Hepatocyte (in vitro differentiated cells): ENCODE measurements around the gene STX18. TPM values are rescaled to one million over a fixed set of nuclear protein-coding genes. Genes with fewer than 3 reads are reported as not detected.

Experiments
- DNase-seq: peaks from one replicate; pipeline ENCODE4 v3.0.0-alpha.2; 2016; ENCODE audit warnings: low spot score
- H2AFZ ChIP-seq: fragments of 200-600 bp; sonication (generic); 2 replicates; pipeline ENCODE4 v1.6.0; 2016; ENCODE audit warnings: antibody characterized with exemption, mild to moderate bottlenecking
- H3K27ac ChIP-seq: fragments of 200-600 bp; sonication (generic); 2 replicates; pipeline ENCODE4 v1.5.1; 2016; ENCODE audit warnings: mild to moderate bottlenecking
- H3K27me3 ChIP-seq: fragments of 200-600 bp; sonication (generic); 2 replicates; pipeline ENCODE4 v1.6.1; 2016
- H3K36me3 ChIP-seq: fragments of 200-600 bp; sonication (generic); replicated peaks from 2 replicates; pipeline ENCODE4 v1.5.1; 2016; ENCODE audit warnings: low read depth; ENCODE audit not compliant: insufficient read depth
- H3K4me1 ChIP-seq: fragments of 200-600 bp; sonication (generic); 2 replicates; pipeline ENCODE4 v1.5.1; 2016; ENCODE audit warnings: mild to moderate bottlenecking, moderate library complexity; ENCODE audit not compliant: insufficient read depth
- H3K4me2 ChIP-seq: fragments of 200-600 bp; sonication (generic); 2 replicates; pipeline ENCODE4 v1.6.0; 2016
- H3K4me3 ChIP-seq: fragments of 200-600 bp; sonication (generic); 2 replicates; pipeline ENCODE4 v1.5.1; 2016; ENCODE audit warnings: mild to moderate bottlenecking
- H3K79me2 ChIP-seq: fragments of 200-600 bp; sonication (generic); 2 replicates; pipeline ENCODE4 v1.6.0; 2017; ENCODE audit warnings: mild to moderate bottlenecking
- H3K9me2 ChIP-seq: fragments of 200-600 bp; sonication (generic); replicated peaks from 2 replicates; pipeline ENCODE4 v1.6.0; 2017; ENCODE audit warnings: mild to moderate bottlenecking; ENCODE audit not compliant: insufficient read depth
- H3K9me3 ChIP-seq: fragments of 200-600 bp; sonication (generic); 2 replicates; pipeline ENCODE4 v1.5.1; 2016; ENCODE audit warnings: low read depth, mild to moderate bottlenecking
- H4K20me1 ChIP-seq: fragments of 200-600 bp; sonication (generic); 2 replicates; pipeline ENCODE4 v1.6.0; 2016; ENCODE audit warnings: mild to moderate bottlenecking; ENCODE audit not compliant: insufficient read depth, poor library complexity, severe bottlenecking
- EZH2 ChIP-seq: fragments of 200-600 bp; sonication (generic); IDR thresholded peaks from 2 replicates; pipeline ENCODE4 v1.6.1; 2016; ENCODE audit warnings: antibody characterized with exemption, mild to moderate bottlenecking, borderline replicate concordance
- EZH2phosphoT487 ChIP-seq: fragments of 200-600 bp; sonication (generic); IDR thresholded peaks from one replicate; pipeline ENCODE4 v1.6.1; 2018; ENCODE audit warnings: antibody characterized with exemption, mild to moderate bottlenecking, low read depth, moderate library complexity; ENCODE audit not compliant: unreplicated experiment, severe bottlenecking
- WGBS: methylation state at CpG from one replicate; pipeline ENCODE4 v1.1.6; 2016; ENCODE audit warnings: low lambda C conversion rate; ENCODE audit errors: missing lambda C conversion rate; 5-methylcytosine and 5-hydroxymethylcytosine counted together
- polyA plus RNA-seq: library from polyadenylated mRNA; unstranded; fragments of >200 nt; fragmentation: Nextera tagmentation; extraction: Ambion mirVana; gene quantifications from 2 replicates; pipeline ENCODE4 v1.2.1, GENCODE V29; 2016
- total RNA-seq: library from RNA; depleted of rRNA; stranded (reverse); fragments of >200 nt; gene quantifications from 2 replicates; pipeline ENCODE4 v1.2.3, GENCODE V29; 2014
- TF ChIP-seq, protein P1 (sequence below): fragments of 200-600 bp; sonication (generic); IDR thresholded peaks from 2 replicates; pipeline ENCODE4 v1.5.1; 2016; ENCODE audit warnings: antibody characterized with exemption, mild to moderate bottlenecking; ENCODE audit not compliant: poor library complexity

STX18 gene
- total and polyA plus RNA-seq, 2 experiments from 2014 or later = 32.1 to 54.3 TPM

DNA sequence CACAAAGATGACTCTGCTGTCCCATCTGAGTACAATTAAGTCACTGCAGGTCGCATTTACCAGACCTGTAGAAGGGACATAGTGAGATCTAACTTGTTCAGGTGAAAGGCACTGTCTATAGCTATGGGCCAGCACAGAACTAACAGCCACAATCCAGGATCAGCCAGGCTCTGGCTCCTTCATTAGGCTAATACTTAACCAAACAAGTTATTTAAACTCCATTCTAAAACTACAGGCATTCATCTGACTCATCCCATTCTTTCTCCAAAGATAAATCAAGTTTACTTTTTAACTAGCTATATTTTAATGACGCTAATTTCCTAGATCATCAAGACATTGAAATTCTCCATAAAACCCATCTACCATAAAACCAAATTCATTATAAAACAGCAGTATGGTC is 62.5 kb downstream of the STX18 start:
- no peak for DNase-seq
- Histone ChIP-seq H3K27me3 (no peaks in the 10 kb centered on the region), H3K9me3 (no peaks in the 10 kb centered on the region), H2AFZ (no peak overlapping the region), H3K4me1 (peaks cover 4% of the 10 kb centered on the region), H3K27ac (no peak overlapping the region), H3K79me2 (peaks cover 67% of the 10 kb centered on the region), H3K9me2 (no peaks in the 10 kb centered on the region), H4K20me1 (peaks cover 11% of the 10 kb centered on the region), H3K4me2 (no peak overlapping the region), H3K4me3 (no peak overlapping the region), H3K36me3 (no peaks in the 10 kb centered on the region)
- 72% methylated on average over 2 of the region's 2 CpGs for WGBS
- TF ChIP-seq EZH2phosphoT487 (no peak), EZH2 (no peak)
- TF ChIP-seq, protein P1, sequence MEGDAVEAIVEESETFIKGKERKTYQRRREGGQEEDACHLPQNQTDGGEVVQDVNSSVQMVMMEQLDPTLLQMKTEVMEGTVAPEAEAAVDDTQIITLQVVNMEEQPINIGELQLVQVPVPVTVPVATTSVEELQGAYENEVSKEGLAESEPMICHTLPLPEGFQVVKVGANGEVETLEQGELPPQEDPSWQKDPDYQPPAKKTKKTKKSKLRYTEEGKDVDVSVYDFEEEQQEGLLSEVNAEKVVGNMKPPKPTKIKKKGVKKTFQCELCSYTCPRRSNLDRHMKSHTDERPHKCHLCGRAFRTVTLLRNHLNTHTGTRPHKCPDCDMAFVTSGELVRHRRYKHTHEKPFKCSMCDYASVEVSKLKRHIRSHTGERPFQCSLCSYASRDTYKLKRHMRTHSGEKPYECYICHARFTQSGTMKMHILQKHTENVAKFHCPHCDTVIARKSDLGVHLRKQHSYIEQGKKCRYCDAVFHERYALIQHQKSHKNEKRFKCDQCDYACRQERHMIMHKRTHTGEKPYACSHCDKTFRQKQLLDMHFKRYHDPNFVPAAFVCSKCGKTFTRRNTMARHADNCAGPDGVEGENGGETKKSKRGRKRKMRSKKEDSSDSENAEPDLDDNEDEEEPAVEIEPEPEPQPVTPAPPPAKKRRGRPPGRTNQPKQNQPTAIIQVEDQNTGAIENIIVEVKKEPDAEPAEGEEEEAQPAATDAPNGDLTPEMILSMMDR = no peak

DNA sequence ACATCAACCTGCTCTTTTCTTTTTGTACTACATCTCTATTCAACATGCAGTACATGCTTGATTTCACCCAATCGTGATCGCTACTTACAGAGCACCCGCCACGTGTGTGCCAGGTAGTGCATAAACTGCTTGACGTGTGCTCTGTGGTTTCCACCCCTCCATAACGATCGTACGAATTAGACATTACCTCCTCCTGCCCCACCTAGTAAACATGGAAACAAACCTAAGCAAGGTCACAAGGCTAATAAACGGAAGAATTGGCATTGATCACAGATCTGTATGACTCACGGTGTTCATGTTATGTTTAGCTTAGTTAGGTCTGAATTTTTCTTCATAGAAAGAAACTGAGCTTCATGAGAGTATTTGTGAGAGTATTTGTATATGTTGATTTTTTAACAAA is 64.1 kb downstream of the STX18 start:
- no peaks in the 10 kb centered on the region for H3K27me3 ChIP-seq
- TF ChIP-seq EZH2 (no peak), EZH2phosphoT487 (no peak)
- TF ChIP-seq, protein P1 = no peak
- DNase-seq = no peak
- H3K9me2 ChIP-seq = no peaks in the 10 kb centered on the region
- H3K27ac ChIP-seq = no peak overlapping the region
- no peaks in the 10 kb centered on the region for H3K9me3 ChIP-seq
- H3K79me2 ChIP-seq = peaks cover 62% of the 10 kb centered on the region
- H4K20me1 ChIP-seq = peaks cover 11% of the 10 kb centered on the region
- peaks cover 4% of the 10 kb centered on the region for H3K4me1 ChIP-seq
- no peak overlapping the region for H2AFZ ChIP-seq
- H3K4me3 ChIP-seq = no peak overlapping the region
- no peaks in the 10 kb centered on the region for H3K36me3 ChIP-seq
- H3K4me2 ChIP-seq = no peak overlapping the region
- 82% methylated on average over 10 of the region's 10 CpGs for whole genome bisulfite sequencing

DNA sequence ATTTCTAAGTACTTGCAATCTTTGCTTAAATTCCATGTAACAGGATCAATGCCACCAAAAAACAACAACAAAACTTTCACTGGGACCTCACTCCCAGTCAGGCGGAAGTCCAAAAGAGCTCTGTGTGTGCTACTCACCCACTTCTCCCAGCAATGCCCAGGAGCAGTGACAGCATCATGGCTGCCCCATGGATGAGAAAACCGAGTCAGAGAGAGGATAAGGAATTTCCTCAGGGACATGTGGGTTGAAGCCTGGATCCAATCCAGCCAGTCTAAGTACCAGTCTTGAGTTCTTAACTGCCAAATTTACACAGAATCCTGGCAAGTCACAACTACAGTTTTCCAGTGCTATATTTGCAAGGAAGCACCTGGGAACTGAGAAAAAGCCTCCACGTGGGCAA is 64.5 kb downstream of the STX18 start:
- peaks cover 13% of the 10 kb centered on the region for H4K20me1 ChIP-seq
- 83% methylated on average over 3 of the region's 3 CpGs for WGBS
- no peak overlapping the region for H3K27ac ChIP-seq
- peaks cover 58% of the 10 kb centered on the region for H3K79me2 ChIP-seq
- no peak for TF ChIP-seq EZH2phosphoT487
- TF ChIP-seq, protein P1 = no peak
- no peak for TF ChIP-seq EZH2
- H3K4me2 ChIP-seq = no peak overlapping the region
- H3K36me3 ChIP-seq = no peaks in the 10 kb centered on the region
- H3K27me3 ChIP-seq = no peaks in the 10 kb centered on the region
- peaks cover 4% of the 10 kb centered on the region for H3K4me1 ChIP-seq
- no peaks in the 10 kb centered on the region for H3K9me3 ChIP-seq
- no peak overlapping the region for H3K4me3 ChIP-seq
- no peaks in the 10 kb centered on the region for H3K9me2 ChIP-seq
- DNase-seq = no peak
- H2AFZ ChIP-seq = no peak overlapping the region

DNA sequence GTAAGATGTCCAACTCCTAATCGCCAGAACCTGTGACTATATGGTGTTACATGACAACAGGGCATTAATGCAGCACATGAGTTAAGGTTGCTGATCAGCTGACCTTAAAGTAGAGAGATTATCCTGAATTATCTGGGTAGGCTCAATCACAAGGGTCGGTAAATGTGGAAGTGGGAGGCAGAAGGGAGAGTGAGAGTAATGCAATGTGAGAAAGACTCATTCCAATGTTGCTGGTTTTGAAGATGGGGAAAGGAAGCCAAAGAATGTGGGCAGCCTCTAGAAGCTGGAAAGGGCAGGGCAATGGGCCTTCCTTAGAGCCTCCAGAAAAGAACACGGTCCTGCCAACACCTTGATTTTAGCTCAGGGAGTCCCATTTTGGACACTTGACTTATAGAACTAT is 67.4 kb downstream of the STX18 start:
- TF ChIP-seq EZH2phosphoT487 = no peak
- TF ChIP-seq, protein P1 = no peak
- TF ChIP-seq EZH2 = no peak
- Histone ChIP-seq H3K4me1 (no peaks in the 10 kb centered on the region), H3K9me2 (no peaks in the 10 kb centered on the region), H3K36me3 (no peaks in the 10 kb centered on the region), H3K27me3 (no peaks in the 10 kb centered on the region), H3K27ac (no peak overlapping the region), H4K20me1 (peaks cover 7% of the 10 kb centered on the region), H2AFZ (no peak overlapping the region), H3K79me2 (peaks cover 50% of the 10 kb centered on the region), H3K9me3 (no peaks in the 10 kb centered on the region), H3K4me2 (no peak overlapping the region), H3K4me3 (no peak overlapping the region)
- 92% methylated on average over 3 of the region's 3 CpGs for WGBS
- no peak for DNase-seq
